HEK293 (cell line): Measurements from ENCODE around the gene MBD1.

Source experiments
- ATF2 ChIP-seq: fragments of 450-650 bp; formaldehyde crosslinking; IDR thresholded peaks from 2 replicates; pipeline ENCODE4 v1.5.1; 2016; ENCODE audit warnings: missing biosample characterization, missing genetic modification characterization, low read depth
- KLF8 ChIP-seq: fragments of 450-650 bp; formaldehyde crosslinking; IDR thresholded peaks from 2 replicates; pipeline ENCODE4 v1.5.1; 2016; ENCODE audit warnings: missing biosample characterization, missing genetic modification characterization
- MYNN ChIP-seq: fragments of 450-650 bp; formaldehyde crosslinking; IDR thresholded peaks from 2 replicates; pipeline ENCODE4 v1.5.1; 2016; ENCODE audit warnings: missing biosample characterization, missing genetic modification characterization, borderline replicate concordance
- PRDM2 ChIP-seq: fragments of 450-650 bp; formaldehyde crosslinking; IDR thresholded peaks from 2 replicates; pipeline ENCODE4 v1.5.1; 2016; ENCODE audit warnings: missing biosample characterization, missing genetic modification characterization, borderline replicate concordance
- YY1 ChIP-seq: fragments of 450-650 bp; formaldehyde crosslinking; IDR thresholded peaks from 2 replicates; pipeline ENCODE4 v1.5.1; 2018; ENCODE audit warnings: missing biosample characterization, missing genetic modification characterization
- ZBTB44 ChIP-seq: fragments of 450-650 bp; IDR thresholded peaks from 2 replicates; pipeline ENCODE4 v1.5.1; 2018; ENCODE audit warnings: missing biosample characterization, mild to moderate bottlenecking, missing genetic modification characterization
- ZEB2 ChIP-seq: fragments of 450-650 bp; formaldehyde crosslinking; IDR thresholded peaks from 2 replicates; pipeline ENCODE4 v1.5.1; 2016; ENCODE audit warnings: missing biosample characterization, missing genetic modification characterization
- ZFP3 ChIP-seq: fragments of 450-650 bp; formaldehyde crosslinking; IDR thresholded peaks from 2 replicates; pipeline ENCODE4 v1.5.1; 2016; ENCODE audit warnings: low read depth, missing biosample characterization, missing genetic modification characterization
- ZFP37 ChIP-seq: fragments of 450-650 bp; formaldehyde crosslinking; IDR thresholded peaks from 2 replicates; pipeline ENCODE4 v1.5.1; 2016; ENCODE audit warnings: missing biosample characterization, missing genetic modification characterization
- ZIC2 ChIP-seq: fragments of 450-650 bp; formaldehyde crosslinking; IDR thresholded peaks from 2 replicates; pipeline ENCODE4 v1.5.1; 2016; ENCODE audit warnings: missing biosample characterization, missing genetic modification characterization
- ZNF10 ChIP-seq: fragments of 450-650 bp; formaldehyde crosslinking; IDR thresholded peaks from 2 replicates; pipeline ENCODE4 v1.5.1; 2017; ENCODE audit warnings: missing biosample characterization, missing genetic modification characterization
- ZNF174 ChIP-seq: fragments of 450-650 bp; formaldehyde crosslinking; IDR thresholded peaks from 2 replicates; pipeline ENCODE4 v1.5.0; 2017; ENCODE audit warnings: missing biosample characterization, mild to moderate bottlenecking, missing genetic modification characterization
- ZNF2 ChIP-seq: fragments of 450-650 bp; formaldehyde crosslinking; IDR thresholded peaks from 2 replicates; pipeline ENCODE4 v1.5.1; 2016; ENCODE audit warnings: missing biosample characterization, missing genetic modification characterization
- ZNF221 ChIP-seq: fragments of 450-650 bp; formaldehyde crosslinking; IDR thresholded peaks from 2 replicates; pipeline ENCODE4 v1.5.1; 2017; ENCODE audit warnings: missing biosample characterization, missing genetic modification characterization, borderline replicate concordance
- ZNF335 ChIP-seq: fragments of 450-650 bp; formaldehyde crosslinking; conservative IDR thresholded peaks from 2 replicates; pipeline ENCODE4 v1.5.1; 2016; ENCODE audit warnings: missing biosample characterization, missing genetic modification characterization
- ZNF366 ChIP-seq: fragments of 450-650 bp; formaldehyde crosslinking; conservative IDR thresholded peaks from 2 replicates; pipeline ENCODE4 v1.5.1; 2016; ENCODE audit warnings: missing biosample characterization, missing genetic modification characterization
- ZNF391 ChIP-seq: fragments of 450-650 bp; formaldehyde crosslinking; IDR thresholded peaks from 2 replicates; pipeline ENCODE4 v1.5.1; 2016; ENCODE audit warnings: low read depth, missing biosample characterization, missing genetic modification characterization, borderline replicate concordance
- ZNF394 ChIP-seq: fragments of 450-650 bp; formaldehyde crosslinking; IDR thresholded peaks from 2 replicates; pipeline ENCODE4 v1.5.1; 2016; ENCODE audit warnings: missing biosample characterization, missing genetic modification characterization, mild to moderate bottlenecking, moderate library complexity, borderline replicate concordance
- ZNF488 ChIP-seq: fragments of 450-650 bp; formaldehyde crosslinking; IDR thresholded peaks from 2 replicates; pipeline ENCODE4 v1.5.1; 2016; ENCODE audit warnings: missing biosample characterization, missing genetic modification characterization
- ZNF501 ChIP-seq: fragments of 450-650 bp; formaldehyde crosslinking; IDR thresholded peaks from 2 replicates; pipeline ENCODE4 v1.5.1; 2016; ENCODE audit warnings: missing biosample characterization, missing genetic modification characterization
- ZNF510 ChIP-seq: fragments of 450-650 bp; formaldehyde crosslinking; IDR thresholded peaks from 2 replicates; pipeline ENCODE4 v1.5.1; 2018; ENCODE audit warnings: mild to moderate bottlenecking, missing genetic modification characterization, missing biosample characterization; ENCODE audit not compliant: insufficient replicate concordance
- ZNF561 ChIP-seq: fragments of 450-650 bp; IDR thresholded peaks from 2 replicates; pipeline ENCODE4 v1.5.1; 2018; ENCODE audit warnings: missing biosample characterization, missing genetic modification characterization, borderline replicate concordance
- ZNF621 ChIP-seq: fragments of 450-650 bp; formaldehyde crosslinking; IDR thresholded peaks from 2 replicates; pipeline ENCODE4 v1.5.1; 2017; ENCODE audit warnings: missing biosample characterization, missing genetic modification characterization
- ZNF629 ChIP-seq: fragments of 450-650 bp; formaldehyde crosslinking; IDR thresholded peaks from 2 replicates; pipeline ENCODE4 v1.5.1; 2017; ENCODE audit warnings: missing biosample characterization, missing genetic modification characterization
- ZNF747 ChIP-seq: fragments of 450-650 bp; formaldehyde crosslinking; IDR thresholded peaks from 2 replicates; pipeline ENCODE4 v1.5.1; 2016; ENCODE audit warnings: missing biosample characterization, missing genetic modification characterization
- ZNF792 ChIP-seq: fragments of 450-650 bp; formaldehyde crosslinking; IDR thresholded peaks from 2 replicates; pipeline ENCODE4 v1.5.1; 2016; ENCODE audit warnings: missing biosample characterization, missing genetic modification characterization
- ZSCAN18 ChIP-seq: fragments of 450-650 bp; formaldehyde crosslinking; IDR thresholded peaks from 2 replicates; pipeline ENCODE4 v1.5.1; 2016; ENCODE audit warnings: missing biosample characterization, missing genetic modification characterization
- ZSCAN30 ChIP-seq: fragments of 450-650 bp; IDR thresholded peaks from 2 replicates; pipeline ENCODE4 v1.5.1; 2018; ENCODE audit warnings: missing biosample characterization, mild to moderate bottlenecking, missing genetic modification characterization, moderate library complexity

Gene MBD1

GRCh38 chr18:50287441-50288347 is 6.4 kb upstream of the MBD1 start, which contains the start of gene CXXC1 (continued):
- TF ChIP-seq MYNN (tag by site-specific recombination) (no peak), PRDM2 (tag by site-specific recombination) (no peak), ZNF621 (tag by site-specific recombination) (no peak), ATF2 (tag by site-specific recombination) (peak; percentile 78), ZSCAN30 (tag by site-specific recombination) (no peak), ZNF174 (tag by site-specific recombination) (no peak), ZNF792 (tag by site-specific recombination) (no peak), ZNF2 (no peak), ZNF629 (tag by site-specific recombination) (peak; percentile 91), ZNF221 (tag by site-specific recombination) (no peak), ZFP3 (tag by site-specific recombination) (0 out of 2 replicates have a peak, but pooled peaks have one; percentile 41), ZSCAN18 (peak; percentile 91), ZFP37 (tag by site-specific recombination) (peak; percentile 50), ZNF488 (no peak), ZNF747 (tag by site-specific recombination) (no peak), ZNF394 (tag by site-specific recombination) (peak; percentile 67; the same call in 1 of the 2 replicates), YY1 (tag by site-specific recombination) (peak; percentile 100), ZEB2 (tag by site-specific recombination) (peak; percentile 92), ZNF335 (tag by site-specific recombination) (peak; percentile 99), ZNF561 (tag by site-specific recombination) (peak; percentile 54; the same call in 1 of the 2 replicates), KLF8 (0 out of 2 replicates have a peak, but pooled peaks have one; percentile 27), ZNF510 (tag by site-specific recombination) (no peak), ZBTB44 (tag by site-specific recombination) (peak; percentile 75), ZNF366 (tag by site-specific recombination) (peak; percentile 72), ZNF391 (tag by site-specific recombination) (no peak), ZNF10 (tag by site-specific recombination) (peak; percentile 21; the same call in 1 of the 2 replicates), ZNF501 (tag by site-specific recombination) (peak; percentile 51), ZIC2 (peak; percentile 90)
